ENCODE measurements around the gene DCST1.

The DCST1 gene

DNA sequence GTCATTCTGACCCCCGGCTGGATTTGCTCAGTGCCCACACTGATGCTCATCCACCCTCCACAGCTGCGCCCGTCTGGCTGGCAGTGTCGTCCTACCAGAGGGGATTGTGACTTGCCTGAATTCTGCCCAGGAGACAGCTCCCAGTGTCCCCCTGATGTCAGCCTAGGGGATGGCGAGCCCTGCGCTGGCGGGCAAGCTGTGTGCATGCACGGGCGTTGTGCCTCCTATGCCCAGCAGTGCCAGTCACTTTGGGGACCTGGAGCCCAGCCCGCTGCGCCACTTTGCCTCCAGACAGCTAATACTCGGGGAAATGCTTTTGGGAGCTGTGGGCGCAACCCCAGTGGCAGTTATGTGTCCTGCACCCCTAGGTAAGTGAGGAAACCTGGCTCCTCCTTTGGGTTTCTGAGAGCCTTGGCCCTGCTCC is 24.2 kb downstream of the DCST1 start:
- no peak for DNase-seq

DNA sequence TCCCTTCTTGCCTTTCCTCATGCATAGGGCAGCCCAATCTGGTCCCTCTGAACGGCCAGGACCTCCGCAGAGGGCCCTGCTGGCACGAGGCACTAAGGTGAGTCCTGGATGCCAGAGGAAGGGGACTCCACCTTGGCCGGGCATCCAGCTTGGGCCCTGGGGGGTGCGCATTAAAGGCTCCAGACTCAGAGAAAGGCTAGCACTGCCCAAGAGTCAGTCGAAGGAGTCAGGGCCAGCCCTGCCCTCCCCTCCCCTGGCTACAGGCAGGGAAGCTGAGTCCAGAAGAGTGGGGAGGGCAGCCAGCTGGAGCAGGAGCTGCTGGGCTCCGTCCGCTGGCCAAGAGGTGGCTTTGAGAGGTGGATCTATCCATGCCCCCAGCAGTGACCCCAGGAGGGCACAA is 27.1 kb downstream of the DCST1 start:
- no peak for DNase-seq

- DNase-seq: peak; percentile 12 to 67
These were observed 27.9 kb downstream of the DCST1 start for GRCh38 chr1:155061381-155062150.

DNA sequence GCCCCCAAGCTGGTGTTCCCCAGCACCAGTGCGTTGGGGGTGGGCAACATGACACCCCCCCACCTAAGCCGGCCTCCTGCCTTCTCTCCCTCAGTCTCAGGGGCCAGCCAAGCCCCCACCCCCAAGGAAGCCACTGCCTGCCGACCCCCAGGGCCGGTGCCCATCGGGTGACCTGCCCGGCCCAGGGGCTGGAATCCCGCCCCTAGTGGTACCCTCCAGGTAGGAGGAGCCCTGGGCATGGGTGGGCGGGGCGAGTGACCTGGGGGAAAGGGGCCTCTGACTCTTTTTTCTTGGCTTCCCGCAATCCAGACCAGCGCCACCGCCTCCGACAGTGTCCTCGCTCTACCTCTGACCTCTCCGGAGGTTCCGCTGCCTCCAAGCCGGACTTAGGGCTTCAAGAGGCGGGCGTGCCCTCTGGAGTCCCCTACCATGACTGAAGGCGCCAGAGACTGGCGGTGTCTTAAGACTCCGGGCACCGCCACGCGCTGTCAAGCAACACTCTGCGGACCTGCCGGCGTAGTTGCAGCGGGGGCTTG is 28.6 kb downstream of the DCST1 start:
- DNase-seq: no peak

DNA sequence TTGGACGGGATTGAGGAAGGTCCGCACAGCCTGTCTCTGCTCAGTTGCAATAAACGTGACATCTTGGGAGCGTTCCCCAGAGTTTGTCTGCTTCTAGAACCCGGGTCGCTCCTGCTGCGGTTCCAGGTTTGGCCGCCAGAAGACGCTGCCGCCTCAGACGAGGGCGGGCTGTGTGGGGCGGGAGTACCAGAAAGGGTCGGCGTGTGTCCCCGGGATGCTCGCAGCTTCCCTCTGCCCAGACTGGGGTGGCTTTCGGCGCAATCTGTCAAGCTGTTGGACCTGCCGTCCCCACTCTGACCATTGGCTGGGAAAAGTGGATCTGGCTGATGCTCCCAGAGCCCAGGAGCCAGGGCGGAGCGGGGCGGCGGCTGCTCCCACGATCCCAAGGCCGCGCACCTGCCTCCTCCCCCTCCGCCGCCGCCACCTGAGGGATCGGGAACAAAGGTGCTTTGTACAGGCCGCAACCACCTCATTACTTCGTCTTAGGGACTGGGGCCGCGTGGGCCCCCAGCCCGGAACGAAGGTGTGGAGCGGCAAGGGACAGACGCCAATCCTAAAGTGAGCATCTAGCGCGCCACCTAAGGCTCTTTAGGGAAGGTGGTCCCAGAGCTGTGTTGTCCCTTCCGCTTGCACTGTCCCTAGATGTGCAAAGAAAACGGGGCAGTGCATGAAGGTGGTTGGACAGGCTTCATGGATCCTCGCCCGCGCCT is 29.2 kb downstream of the DCST1 start:
- DNase-seq: no peak

- DNase-seq: peak in 1 of 2 donors; percentile 44
These were observed 30.0 kb downstream of the DCST1 start, which contains the start of gene EFNA4 for GRCh38 chr1:155063550-155064110. Gene EFNA4, plus strand, starts transcription at chr1:155063740. Its CDS starts 84 bp downstream, at chr1:155063824.

DNA sequence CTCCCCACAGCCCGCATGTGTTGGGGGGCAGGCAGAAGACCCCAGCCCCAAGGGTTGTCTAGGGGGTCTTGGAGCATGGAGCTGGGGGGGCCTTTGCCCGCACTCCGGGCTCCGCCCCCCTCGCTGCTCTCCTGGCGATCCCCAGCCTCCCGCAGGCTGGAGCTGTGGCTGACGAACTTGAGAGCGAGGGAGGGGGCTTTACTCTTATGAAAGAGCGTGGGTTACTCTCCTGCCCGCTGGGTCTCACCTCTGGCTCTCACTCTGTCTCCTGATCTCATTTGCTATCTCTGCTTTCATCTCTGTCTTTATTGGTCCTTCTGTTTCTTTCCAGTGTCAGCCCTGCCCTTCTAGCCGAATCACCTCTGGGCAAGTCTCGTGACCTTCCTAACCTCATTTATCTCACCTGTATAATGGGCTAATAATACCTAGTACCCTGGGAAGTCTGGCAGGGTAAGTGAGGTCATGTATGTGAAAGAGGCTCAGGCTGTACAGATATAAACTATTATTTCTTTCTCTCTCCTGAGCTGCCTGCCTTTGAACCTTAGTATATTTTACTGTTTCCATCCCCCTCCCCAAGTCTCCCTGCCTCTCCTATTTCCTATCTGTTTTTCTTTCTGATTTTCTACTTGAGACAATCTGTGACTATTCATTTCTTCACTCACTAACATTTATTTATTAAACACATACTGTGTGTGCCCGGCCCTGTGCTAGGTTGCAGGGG is 30.6 kb downstream of the DCST1 start:
- DNase-seq: no peak

DNA sequence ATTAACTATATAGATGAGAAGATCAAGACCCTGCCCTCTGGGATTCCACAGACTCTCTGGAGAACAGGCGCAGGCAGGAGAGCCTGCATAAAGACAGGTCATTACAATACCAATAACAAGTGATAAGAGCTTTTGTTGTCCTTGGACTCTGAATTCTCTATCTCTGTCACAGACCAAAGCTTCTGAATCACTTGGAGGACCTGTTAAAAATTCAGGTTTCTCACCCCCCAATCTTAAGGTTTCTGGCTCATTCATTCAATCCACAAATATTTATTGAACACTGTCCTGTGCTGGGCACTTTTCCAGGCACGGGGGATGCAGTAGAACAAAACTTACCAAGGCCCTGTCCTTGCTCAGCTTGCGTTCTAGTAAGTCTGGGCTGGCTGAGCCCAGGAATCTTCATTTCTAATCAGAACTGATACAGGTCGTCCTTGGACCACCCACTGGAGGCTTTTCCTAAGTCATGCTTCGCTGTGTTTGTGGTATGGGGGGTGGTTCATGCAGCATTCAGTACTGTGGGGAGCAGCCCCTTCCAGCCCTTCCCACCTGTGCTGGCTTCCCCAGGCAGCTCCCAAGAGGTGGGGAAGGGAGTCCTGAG is 31.3 kb downstream of the DCST1 start:
- no peak for DNase-seq

GRCh38 chr1:155066777-155067176 is 33.2 kb downstream of the DCST1 start:
- DNase-seq: no peak

DNA sequence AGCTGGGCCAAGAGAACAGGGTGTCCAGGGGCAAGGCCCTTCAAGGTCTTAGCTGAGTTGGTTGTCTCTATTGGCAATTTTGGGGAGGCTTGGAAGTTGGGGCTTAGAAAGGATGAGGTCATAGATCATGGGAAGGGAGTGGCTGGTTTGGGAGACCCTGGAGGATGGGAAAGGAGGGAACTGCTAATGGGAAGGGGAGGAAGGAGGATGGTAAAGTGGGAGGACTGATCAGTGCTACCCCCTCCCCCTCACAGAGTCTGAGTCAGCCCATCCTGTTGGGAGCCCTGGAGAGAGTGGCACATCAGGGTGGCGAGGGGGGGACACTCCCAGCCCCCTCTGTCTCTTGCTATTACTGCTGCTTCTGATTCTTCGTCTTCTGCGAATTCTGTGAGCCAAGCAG is 35.0 kb downstream of the DCST1 start:
- no peak for DNase-seq

- no peak for DNase-seq
These were observed 36.0 kb downstream of the DCST1 start for GRCh38 chr1:155069551-155070157.

DNA sequence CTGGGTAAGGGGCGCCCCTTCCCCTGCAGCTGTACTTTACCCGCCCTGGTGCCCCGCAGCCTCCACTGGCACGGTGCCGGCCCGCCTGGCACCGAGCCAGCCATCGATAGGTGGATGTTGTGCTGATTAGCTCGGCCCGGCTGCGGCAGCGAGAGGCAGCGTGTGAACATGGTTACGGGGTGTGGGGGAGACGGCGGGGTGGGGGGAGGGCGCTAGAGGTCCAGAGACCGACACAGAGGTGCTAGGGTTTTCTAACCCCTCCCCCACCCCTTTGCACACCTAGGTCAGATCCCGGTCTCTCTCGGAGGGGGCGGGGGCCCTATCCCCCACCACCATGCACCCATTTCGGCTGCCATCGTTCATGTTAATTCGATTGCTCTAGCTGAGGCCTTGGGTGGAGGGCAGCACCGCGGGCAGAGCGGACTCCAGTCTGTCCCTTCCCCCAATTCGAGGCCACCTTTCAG is 36.6 kb downstream of the DCST1 start:
- DNase-seq: no peak

DNA sequence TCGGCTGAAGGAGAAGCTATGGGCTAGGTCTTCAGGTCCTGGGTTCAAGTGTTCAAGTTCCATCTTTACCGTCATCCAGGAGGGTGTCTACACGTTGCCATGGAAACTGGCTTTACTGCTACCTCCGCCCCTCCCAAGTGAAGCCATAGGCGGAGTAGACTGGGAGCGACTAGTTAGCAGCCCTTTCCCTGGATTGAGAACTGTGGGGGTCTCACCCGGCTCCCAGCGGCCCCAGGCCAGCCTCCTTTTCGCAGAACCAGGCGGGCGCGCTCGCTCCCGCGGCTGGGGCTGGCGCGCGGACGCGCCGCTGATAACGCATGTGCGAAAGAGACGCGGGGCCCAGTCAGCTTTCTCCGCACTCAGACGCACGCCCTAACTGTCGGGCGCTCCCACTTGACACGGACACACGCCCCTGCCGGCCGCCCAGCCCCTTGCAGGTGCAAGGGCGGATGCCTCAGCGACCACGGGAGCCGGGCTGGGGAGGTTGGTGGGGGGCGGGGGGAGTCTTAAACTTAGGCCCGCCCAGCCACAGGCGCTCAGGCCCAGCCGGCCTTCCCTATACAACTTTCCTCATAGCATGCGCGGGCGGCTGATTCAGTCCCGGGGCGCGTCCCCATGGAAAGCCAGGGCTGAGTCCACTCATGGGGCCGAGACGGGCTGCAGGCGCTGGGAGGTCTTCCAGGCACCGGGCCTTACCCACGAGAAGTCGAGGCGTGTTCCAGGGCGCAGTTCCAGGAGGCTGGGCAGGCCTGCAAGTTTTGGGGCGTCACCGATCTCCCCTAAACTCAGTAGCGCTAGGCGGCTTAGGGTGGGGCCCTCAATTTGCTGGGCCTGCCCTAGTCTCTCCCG is 37.3 kb downstream of the DCST1 start:
- DNase-seq: peak; percentile 45 to 55

GRCh38 chr1:155071701-155072100 is 38.1 kb downstream of the DCST1 start:
- DNase-seq: no peak

- no peak for DNase-seq
These were observed 39.1 kb downstream of the DCST1 start for GRCh38 chr1:155072531-155073289.

DNA sequence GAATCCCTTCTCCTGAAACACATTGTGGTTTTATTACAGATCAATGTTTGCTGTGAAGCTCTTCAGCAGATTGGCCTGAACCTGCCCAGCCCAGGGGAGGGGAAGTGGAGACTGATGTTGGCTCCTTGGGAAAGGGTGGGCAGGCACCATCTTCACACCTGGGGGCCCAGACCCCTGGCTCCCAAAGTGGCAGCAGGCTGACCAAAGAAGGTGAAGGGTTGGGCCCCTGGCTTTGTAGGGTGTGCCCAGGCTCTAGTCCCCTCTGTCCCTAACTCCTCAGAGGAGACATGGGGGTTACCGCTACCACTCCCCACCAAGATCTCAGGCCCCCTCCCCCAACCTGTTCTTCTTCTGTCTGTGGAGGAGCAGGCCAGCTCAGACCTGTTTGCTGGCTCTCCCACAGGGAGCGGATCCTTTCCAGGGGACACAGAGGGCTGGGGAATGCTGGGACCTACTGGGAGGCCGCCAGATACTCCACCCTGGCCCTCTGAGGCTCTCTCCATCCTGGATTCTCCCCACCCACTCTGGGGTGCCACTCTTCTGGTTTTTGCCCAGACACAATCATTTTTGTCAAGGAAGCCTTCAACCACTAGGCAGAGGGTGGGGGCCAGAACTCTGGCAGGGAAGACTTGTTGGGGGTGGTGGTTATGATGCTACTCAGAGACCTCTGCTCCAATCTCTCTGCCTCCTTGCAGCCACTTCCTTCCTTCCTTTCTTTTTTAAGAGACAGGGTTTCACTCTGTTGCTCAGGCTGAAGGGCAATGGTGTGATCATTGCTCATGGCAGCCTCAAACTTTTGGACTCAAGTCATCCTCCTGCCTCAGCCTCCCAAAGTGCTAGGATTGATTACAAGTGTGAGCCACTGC is 40.0 kb downstream of the DCST1 start:
- DNase-seq: no peak

DNA sequence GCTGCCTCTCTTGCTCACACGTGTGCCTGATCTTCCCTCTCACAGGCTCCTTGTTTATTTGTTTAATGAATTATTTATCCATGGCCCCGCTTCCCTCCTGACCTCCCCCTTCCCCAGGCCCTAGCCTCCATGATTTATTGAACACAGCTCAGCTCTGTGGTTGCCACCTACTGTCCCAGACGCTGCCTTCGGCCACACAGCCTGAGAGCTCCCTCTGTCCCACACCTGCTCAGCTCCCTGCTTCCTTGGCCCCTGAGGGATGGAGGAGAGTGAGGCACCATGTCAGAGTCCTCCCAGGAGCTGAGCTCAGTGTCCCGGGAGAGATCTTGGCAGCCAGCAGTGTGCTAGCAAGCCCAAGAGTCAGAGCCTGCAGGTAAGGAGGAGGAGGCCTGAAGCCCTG is 41.9 kb downstream of the DCST1 start:
- DNase-seq: no peak

DNA sequence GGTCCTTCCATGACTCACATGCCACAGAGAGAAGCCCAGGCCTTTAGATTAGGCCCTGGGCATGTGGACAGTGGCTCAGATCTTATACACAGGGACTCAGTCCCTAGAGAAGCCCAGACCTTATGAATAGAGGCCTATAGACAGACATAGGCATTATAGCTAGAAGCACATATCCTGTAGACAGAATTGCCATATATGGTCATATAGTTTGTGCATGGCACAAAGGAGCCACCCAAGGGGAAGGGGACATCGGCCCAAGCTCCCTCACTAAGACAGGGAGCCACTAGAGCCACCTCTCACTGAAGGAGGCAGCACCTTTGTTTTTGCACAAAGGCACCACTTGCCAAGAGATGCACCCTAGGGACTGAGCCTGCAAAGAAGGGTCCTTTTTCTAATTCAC is 42.7 kb downstream of the DCST1 start:
- DNase-seq: no peak

DNA sequence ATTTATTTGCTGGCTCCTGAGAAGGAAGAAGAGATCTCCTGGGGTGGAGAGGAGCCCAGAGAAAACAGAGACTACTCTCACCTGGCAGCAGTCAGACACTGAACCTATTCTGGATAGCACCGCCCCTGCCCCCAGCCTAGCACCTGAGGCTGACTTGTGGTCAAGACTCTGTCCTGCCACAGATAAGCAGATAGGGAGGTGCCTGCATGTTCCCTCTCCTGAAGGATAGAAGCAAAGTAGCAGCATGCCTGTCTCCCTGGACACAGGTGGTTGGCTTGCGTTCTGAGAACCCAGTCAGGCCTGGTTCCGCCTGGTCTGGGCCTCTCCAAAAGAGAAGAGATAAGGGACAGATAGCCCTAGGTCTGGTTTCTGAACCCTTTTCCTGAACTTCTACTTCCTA is 43.7 kb downstream of the DCST1 start:
- DNase-seq: no peak
